Measurements from ENCODE around the gene ACTBL2.
"Not testable (repeated sequence)": the region's sequence is repeated elsewhere in the genome, so short reads cannot be mapped to it uniquely, and the experiment has no call there.

The ACTBL2 gene

DNA sequence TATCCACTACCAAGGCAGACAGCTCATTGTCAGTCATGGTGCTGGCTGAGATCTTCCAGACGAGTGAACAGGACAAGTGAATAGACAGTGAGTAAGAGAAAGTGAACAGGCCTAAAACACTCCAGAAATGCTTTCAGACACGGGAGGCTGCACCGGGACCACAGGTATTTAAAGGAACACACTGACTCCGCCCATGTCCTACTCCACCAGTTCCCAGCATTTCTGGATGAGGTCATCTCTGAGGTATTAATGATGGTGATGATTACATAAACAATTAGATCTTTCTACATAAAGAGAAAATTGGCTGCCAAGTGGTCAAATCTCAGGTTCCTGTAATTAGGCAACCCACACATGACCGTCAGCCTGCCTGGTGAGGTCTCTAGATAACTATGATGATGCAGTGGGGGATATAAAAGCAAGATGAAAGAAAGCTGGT, at the start of gene ACTBL2:
ACTBL2 (minus strand) TSS at position 141 of the 436 bp plus-strand sequence; CDS start at position 37, 104 bp downstream.
- DNase-seq, result no peak

DNA sequence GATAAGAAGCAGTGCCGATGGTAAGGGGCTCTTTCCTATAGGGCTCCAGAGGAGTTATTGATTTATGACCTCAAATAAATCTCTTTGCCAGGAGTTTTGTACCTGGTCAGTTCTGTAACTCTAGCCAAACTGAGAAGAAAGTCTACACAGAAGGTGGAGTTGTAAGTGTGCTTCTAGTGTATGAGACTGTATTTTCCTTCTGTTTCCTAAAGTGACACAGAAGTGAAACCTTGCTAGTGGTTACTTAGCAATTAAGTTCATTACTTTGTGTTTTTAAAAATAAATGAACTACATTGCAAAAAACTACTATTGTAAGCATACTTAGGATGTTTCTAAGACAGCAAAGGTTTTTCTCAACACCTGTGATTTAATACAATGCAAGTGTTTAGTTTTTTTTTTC, 48.7 kb upstream of the ACTBL2 start:
- DNase-seq, result no peak

DNA sequence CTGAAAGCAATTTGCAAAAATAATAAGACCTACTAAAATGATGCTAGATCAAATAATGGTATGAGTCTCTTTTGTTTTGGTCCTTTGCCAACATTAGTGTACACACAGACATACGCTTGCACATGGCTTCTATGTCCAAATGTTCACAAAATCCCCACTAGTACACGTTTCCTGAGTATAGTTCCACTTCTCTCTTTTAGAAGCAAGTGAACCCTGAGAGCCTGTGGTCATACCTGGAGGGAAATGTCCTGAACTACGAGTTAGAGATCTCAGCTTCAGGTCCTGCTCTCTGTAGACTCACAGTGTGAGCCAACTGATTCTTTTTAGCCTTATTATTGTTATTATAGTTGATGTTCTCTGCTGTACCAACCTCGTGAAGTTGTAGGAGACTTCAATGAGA, 47.3 kb upstream of the ACTBL2 start:
- no peak for DNase-seq

DNA sequence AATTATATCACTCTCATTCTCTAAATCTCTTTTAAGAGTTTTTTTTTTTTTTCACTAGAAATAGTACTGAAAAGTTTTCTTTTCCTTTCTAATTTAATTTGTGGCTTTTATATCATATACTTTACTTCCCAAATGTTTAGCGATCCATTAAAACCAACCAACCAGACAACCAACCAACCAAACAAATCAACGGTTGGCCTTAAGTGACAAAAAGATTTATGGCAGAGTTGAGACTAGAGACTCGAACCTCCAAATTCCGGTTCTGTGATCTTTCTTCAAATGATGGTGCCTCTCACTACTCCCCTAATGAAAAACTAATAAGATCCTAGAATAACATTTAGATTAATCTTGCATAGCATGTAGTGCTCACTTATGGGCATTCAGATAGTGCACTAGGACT, 45.3 kb upstream of the ACTBL2 start:
- no peak for DNase-seq

DNA sequence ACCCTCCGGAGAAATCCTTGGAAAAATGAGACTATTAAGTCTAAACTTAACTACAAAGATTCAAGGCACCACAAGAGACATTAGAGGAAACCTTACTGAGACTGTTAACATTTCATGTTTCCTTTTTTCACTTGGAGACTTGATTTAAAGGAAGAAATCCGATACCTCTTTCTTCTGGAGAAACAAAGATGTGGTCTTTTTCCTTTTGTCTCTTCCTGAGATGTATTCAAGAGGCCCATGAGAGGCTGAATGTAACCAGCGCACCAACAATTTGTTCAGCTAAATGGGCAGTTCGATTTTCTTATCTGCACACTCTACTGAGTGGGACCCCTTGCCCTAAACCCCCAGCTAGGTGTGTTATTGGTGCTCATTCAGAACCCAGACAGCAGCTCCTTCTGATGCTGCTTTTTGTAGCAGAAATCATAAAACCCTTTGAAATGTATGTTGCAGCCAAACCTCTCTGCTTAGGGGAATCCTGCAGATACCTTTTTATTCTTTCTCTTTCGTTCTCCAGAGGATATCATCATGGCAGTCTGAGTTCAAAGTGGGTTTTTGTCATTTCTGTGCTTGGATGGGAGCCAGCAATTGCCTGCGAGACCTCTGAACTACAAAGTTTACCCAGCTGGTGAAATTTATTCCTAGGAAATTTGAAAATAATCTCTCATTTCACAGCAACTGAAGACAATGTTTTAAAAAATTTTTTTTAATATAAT, 41.9 kb upstream of the ACTBL2 start:
- DNase-seq, result no peak

DNA sequence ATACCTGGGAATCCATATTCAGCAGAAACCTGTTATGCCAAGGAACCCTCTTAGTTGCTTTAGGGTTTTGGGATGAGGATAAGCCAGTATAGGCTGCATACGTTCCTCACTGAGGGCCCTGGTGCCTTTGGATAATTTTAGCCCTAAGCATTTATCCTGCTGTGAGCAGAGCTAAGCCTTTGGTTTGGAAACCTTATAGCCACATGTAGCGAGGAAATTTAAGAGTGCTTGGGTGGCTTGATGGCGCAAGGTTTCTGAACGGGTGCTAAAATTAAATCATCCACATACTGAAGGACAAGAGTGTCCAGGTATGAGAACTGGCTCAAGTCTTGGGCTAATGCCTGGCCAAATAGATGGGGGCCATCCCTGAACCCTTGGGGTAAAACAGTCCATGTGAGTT, 39.9 kb upstream of the ACTBL2 start:
- not testable (repeated sequence) for DNase-seq

DNA sequence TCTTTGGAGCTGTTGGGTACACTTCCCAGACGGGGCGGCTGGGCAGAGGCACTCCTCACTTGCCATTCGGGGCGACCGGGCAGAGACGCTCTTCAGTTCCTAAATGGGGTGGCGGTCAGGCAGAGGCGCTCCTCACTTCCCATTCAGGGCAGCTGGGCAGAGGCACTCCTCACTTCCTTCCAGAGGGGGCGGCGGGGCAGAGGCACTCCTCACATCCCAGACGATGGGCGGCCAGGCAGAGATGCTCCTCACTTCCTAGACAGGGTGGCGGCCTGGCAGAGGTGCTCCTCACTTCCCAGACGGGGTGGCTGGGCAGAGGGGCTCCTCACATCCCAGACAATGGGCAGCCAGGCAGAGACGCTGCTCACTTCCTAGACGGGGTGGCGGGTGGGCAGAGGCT, 35.8 kb upstream of the ACTBL2 start:
- not testable (repeated sequence) for DNase-seq

DNA sequence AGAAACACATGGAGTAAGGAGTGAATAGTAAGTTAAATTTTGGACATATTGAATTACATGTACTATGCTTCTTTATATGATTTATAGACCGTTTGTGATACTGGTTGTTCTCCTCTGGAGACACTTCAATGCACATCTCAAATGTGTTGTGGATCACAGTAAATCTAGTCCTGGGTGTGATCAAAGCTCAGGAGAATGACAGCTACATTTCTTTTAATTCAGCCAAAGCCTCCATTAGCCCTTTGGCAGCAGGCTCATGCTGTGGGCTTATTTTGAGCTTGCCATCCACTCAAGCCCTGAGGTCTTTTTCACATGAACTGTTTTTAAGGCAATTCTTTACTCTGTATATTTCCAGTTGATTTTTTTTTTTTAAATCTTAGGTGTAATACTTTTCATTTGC, 34.6 kb upstream of the ACTBL2 start:
- DNase-seq, result no peak

DNA sequence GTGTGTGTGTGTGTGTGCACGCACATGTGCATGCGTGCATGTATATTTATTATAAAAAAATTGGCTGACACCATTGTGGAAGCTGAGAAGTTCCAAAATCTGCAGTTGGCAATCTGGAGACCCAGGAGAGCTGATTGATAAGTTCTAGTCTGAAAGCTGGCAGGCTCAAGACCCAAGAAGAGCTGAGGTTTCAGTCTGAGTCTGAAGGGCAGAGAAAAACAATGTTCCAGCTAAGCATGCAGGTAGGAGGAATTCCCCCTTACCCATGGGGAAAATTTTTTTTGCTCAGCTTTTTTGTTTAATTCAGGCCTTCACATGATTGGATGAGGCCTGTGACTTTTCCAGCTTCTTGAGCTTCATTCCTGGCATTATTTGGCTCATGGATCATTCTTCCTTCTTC, 31.2 kb upstream of the ACTBL2 start:
- no peak for DNase-seq

DNA sequence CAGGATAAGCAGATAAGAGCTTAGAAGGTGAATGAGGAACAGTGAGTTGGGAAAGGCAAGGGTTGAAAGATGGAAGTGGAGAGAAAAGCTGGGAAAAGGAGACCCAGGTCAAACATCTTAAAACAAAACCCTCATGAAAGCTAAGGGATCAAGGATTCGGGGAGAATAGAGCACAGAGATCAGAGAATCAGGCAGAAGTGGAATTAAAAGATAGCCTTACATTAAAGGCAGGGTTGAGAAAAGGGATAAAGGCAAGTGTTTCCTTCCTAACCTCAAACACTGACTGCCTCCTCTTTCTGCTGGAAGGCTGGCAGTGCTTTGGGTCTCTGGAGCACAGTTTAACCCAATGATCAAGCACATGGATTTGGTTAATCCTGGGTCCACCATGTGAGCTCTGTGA, 28.7 kb upstream of the ACTBL2 start:
- DNase-seq, result no peak

DNA sequence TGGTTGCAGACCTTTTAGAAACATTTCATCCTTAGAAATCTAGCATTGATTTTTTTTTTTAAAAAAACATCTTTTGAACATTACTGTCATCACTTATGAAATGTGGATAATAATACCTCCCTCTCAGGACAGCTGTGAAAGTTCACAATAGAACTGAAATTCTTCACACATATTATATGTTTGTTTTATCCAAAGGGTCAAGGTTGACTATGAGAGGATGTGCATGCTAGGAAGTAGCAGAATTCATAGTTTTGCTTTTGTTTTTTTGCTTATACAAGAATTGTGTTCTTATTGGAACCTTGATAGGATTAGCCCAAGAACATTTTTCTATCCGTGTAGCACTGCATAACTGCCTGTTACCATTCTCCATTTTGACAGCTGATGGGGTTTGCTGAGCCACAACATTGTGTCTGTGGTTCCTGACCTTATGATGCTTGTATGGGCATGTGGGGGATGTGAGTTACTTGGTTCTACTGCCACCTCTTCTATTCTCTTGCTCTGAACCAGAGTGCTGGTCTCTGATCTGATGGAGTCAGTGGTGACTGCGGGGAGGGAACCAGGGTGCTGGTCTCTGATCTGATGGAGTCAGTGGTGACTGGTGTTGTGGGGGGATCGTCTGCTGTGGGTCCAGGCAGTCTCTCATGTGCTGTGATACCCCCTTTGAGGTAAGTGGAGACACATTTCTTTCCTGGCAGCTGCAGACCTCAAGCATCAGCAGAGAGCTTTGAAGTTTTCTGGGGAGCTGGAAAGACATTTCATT, 27.1 kb upstream of the ACTBL2 start:
- DNase-seq, result no peak

DNA sequence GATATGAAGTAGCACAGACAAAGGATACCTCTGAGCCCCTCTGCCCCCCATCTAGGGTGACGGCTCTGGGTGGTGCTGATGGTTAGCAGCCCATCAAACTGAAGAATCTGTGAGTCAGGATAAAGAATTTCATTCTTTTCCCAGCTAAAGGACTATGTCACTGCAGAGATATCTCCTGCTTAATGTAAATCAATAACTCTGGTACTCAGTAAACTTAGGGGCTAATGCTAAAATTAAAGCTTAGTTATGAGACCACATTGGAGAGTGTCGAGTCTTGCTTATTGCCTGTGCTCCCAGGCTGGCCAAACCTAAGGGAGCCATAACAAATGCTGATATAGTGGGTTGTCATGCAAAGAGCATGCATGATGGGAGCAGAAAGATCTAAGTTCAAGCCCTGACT, 25.6 kb upstream of the ACTBL2 start:
- no peak for DNase-seq

DNA sequence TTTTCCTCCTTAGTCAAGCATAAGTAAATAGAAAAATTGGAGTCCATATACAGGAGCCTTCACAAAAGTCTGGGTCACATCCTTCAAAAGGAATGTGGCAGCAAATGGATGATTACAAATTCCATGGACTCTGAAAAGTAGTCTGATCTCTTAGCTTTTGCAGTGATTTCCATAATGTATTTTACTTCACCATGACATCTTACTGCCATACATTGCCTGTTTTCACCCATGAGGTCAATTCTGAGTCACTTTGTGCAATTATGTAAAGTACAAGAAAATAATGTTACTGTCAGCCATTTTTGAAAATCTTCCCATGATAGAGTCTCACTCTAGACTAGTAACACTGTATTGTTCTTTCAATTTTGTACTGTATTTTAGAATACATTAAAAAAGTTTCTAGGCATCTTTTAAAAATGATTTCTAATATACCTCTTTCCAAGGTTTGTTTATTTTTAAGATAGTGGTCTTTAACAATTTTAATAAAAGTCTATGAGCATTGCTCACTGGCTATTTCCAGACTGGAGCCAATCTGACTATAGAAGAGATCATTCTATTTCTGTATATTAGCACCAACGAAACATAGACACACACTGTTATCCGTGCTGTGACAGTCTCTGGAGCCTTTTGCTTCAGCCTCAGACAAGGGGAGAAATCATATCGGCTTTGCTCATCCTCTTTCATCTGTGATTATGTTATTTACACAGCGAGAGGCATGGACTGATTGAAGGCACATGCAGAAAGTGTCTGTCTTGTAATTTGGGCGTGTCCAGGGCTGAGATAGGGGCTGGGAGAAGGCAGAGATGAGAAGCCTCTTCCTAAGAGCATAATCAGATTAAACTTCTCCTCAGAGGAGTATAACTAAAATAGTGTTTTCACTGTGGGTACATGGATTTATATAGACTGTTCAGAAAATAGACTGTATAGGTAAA, 22.9 kb upstream of the ACTBL2 start:
- no peak for DNase-seq

DNA sequence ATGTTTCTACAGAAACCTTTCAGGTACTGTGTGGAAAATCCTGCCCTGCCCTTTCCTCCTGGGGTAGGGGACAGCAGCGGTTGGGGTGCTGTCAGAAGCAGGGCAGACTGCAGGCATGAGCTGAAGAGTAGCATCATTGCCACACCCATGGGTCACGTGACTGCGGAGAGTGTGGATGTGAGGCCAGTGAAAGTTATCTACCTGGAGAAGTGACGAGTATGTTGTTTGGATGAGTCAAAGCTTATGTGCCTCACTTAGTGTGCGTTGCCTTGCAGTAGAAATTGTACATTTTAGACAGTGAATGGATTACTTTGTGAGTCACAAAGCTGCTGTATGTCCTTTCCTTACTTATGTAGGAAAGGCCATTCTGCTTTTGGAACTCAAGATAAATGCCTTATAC, 21.7 kb upstream of the ACTBL2 start:
- no peak for DNase-seq

DNA sequence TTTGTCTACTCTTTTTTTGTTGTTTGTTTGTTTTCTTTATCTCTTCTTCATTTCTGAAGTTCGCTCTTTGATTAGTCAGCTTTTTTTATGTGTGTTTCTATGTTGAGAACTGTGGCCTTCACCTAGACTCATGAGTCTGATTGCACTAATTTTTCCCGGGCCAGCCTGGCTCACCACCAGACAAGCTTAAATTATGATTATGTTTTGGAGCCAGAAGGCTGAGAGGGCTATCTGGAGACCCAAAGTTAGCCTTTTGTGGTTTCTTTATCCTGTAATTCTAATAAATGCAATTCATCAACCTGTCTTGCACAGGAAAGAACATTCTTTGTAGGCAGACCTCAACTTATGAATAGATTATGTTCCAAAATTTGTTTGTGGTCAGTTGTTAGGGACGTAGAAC, 20.8 kb upstream of the ACTBL2 start:
- no peak for DNase-seq

DNA sequence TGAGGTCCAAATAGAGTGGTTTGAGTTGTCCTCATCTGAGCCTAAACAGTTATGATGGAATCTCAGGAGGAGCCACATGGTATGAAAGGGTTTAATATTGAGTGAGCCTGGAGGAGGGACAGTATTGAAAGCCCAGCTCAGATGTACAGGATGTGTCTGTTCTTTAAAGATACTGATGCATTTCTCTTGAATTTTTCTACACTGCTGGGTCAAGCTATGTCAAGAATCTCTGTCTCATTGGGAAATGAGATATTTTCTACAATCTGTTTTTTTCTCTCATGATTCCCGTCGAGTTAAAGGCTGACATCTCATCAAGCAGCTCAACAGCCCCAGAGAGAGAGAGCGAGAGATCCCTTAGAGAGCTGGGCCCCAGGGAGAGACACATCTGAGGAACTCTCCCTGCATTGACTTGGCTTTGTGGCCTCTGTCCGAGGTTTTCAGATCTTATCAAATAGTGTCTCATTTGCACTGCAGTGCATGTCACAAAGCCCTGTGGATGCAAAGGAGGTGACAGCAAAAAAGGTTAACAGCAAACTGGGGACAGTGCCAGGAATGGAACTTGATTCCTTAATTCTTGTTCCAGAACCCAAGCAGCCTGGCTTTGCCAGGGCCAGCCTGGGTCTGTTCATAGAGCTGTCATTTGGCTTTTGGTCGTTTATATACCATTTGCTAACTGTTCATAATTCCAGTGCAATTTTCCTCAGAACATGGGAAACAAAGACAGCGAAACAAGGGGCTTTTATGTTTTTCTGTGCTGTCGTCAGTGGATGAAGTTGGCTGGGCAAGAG, 19.0 kb upstream of the ACTBL2 start:
- no peak for DNase-seq

DNA sequence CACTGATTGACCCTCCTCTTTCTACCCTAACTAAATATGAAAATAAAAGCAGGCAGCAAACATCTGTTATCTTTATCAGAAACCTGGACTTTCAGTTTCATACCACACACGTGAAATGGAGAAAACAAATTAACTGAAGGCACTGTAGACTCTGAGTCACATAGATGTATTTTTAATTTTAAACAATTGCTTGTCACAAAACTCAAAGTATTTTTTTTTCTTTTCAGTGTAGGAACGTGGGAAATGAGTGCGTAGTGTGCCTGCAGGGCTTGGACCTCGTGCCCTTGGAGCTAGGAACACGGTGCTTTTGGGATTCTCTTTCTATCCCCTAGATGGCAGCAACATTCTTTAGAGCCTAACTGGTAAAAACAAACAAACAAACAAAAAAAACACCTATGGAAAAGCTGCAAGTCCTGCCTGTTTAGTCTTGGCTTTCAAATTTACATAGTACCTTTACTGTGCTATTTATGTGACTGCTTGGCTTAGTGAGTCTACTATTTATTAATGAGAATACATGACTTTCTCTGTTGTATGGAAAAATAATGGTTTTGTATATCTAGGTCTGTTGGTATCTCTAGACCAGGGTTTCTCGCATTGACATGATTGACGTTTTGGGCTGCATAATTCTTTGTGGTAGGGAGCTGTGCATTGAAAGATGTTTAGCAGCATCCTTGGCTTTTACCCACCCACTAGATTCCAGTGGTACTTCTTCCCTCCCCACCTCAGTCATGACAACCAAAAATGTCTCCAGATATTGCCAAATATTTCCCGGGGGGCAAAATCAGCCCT, 16.8 kb upstream of the ACTBL2 start:
- no peak for DNase-seq

DNA sequence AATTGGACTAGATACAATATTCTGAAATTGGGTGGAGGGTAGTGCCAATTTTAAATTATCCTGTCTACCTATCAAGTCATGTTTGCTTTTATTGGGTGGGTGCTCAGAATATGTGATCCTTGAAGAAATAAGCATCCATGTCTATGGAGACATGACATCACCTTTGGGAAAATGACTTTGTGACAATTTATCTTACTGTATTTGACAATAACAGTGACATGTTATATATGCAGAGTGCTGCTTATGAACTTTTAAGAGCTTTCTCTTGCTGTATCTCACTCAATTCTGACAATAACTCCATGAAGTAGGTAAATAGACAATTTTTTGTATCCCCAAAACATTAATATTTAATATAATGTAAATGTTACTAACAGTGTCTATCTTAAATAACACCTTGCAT, 15.1 kb upstream of the ACTBL2 start:
- DNase-seq, result no peak

DNA sequence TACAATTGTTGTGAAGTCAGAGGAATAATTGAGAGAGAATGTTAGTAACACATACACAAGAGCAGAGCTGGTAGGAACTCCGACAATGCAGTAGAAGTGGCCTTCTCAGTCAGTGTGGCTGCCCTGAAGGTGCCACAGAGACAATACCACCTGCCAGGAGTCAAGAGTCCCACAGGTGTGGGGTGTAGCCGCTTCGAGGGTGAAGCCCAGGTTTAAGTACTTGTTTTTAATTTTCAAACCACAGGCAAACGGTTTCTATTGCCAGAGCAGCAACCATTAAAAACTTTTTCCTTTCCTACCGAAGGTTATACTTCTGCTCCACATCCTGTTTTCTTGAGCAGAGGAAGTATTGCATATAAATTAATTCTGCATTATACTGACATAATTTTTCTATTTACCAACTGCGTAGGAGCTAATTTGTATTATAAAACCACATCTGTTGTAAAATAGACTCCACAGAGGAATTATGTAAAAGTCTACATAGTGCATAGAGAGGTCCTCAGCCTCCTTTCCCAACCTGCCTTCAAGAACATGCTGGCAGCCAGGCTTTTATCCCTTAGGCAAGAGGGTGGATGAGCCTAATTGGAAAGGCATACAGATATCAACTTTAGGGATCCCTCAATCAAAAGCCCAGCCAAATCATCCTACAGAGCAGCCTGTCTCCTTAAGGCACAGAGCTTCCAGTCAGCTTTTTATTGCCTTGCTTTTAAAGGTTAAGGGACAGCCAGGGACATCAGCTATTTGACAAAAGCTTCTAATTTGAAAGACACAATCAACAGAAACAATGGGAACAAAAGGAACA, 12.9 kb upstream of the ACTBL2 start:
- DNase-seq, result no peak

DNA sequence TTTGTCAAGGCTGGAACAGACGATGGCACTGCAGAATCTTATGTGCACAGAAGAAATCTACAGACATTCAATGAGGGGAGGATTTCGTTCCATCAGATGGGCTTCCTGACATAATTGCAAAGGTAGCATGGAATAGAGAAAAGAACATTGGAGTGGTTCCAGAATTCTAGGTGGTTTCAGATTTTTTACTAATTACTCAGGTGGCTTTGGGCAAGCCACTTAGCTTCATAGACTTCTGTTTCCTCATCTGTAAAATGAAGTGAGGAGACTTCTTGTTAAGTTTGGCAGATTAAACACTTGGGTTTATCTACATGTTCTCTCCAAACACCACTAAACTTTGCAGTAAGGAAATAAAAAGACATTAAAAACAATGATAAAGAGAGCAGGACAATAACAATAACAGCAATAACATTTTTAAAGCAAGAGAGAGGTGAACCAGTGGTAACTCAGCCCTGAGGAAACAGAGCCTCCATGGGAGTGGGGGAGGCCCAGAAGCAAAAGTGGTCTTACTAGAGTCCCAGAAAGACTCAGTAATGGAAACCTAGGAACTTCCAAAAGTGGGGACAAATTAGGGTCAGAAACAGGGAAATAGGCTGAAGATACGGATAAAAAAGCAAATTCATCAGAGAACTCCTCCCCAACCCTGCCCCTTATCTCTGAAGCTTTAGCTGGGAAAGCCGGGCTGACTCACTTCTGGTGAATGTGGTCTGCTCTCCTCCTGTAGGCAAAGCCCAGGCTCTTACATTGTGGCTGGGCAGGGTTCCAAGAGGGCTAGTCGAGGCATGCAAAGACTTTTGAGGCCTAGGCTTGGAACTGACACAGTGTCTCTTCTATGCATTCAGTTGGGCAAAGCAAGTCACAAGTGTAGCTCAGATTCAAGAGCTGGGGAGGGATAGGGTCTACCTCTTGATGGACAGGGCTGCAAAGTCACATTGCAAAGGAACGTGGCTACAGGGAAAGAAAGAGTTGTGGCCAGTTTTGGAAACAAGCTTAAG, 11.8 kb upstream of the ACTBL2 start:
- DNase-seq, result no peak
